Measurements from ENCODE around the gene FAF1.
A peak's percentile ranks its signal among the peaks of the same experiment; 100 is the strongest.

The FAF1 gene

DNA sequence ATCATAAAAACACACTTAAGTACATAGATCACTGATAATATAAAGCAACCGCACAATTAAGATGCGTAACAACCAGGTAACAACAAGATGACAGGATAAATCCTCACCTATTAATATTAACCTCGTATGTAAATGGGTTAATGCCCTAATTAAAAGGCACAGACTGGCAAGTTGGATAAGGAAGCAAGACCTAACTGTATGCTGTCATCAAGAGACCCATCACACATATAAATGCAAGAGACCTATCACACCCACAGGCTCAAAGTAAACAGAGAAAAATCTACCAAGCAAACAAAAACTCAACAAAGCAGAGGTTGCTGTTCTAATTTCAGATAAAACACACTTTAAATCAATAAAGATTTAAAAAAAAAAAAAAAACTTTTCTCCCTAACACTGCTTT lies 151.8 kb downstream of the FAF1 start:
- no peak for TF ChIP-seq CTCF (IDR thresholded peaks at IDR 0.05)
- no peaks in the 10 kb centered on the region for H3K4me1 Mint-ChIP-seq
- H3K9me3 Mint-ChIP-seq: peaks cover 43% of the 10 kb centered on the region
- H3K27ac Mint-ChIP-seq: no peak overlapping the region
- no peak overlapping the region for H3K4me3 Mint-ChIP-seq
- no peak for DNase-seq
- peaks cover 40% of the 10 kb centered on the region for H3K36me3 Mint-ChIP-seq (ENCODE audit: low read depth)
- no peaks in the 10 kb centered on the region for H3K27me3 Mint-ChIP-seq (ENCODE audit: low read depth, poor library complexity)

DNA sequence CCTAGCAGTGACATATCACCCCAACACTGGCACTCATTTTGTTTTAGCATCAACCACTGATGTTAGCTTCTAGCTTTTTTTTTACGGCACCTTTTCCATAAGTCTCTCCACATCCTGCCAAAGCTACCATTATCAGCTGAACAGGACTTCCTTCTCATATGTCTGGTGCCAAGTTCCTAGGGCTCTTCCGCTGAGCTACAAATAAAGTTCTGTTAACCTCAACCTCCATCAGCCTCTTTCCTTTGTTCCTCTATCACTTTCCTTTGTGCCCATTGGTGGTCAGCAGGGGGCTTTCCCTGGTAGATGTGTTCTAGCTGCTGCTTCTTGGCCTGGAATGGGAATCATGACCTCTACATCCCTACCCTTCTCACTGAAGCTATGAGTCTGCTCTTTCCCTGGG lies 163.8 kb downstream of the FAF1 start:
- Mint-ChIP-seq H3K27ac (peak overlapping the region; percentile 19), H3K4me1 (no peaks in the 10 kb centered on the region), H3K4me3 (no peak overlapping the region), H3K9me3 (no peaks in the 10 kb centered on the region), H3K27me3 (ENCODE audit: low read depth, poor library complexity) (no peaks in the 10 kb centered on the region), H3K36me3 (ENCODE audit: low read depth) (no peaks in the 10 kb centered on the region)
- TF ChIP-seq CTCF (IDR thresholded peaks at IDR 0.05): no peak
- DNase-seq: no peak

DNA sequence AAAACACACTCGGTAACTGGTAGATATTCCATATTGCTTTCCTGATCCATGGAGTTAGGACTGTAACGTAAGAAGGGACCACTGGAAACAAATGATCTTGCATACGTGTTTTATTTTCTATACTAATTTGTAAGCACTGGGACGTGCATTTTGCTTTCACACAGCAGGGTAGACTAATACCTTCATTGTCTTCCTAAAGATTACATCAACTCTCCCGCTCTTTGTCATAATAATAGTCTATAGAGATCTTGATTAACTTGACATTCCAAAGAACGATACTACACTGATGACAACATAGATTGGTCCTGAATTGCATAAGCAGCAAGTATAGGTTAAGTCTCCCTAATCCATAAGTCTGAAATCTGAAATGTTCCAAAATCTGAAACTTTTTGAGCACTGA lies 166.5 kb downstream of the FAF1 start:
- no peak overlapping the region for H3K27ac Mint-ChIP-seq

GRCh38 chr1:50787266-50787665 lies 172.8 kb downstream of the FAF1 start:
- no peak overlapping the region for H3K27ac Mint-ChIP-seq
- no peak overlapping the region for H3K4me3 Mint-ChIP-seq
- no peaks in the 10 kb centered on the region for H3K27me3 Mint-ChIP-seq (ENCODE audit: low read depth, poor library complexity)
- H3K9me3 Mint-ChIP-seq: no peaks in the 10 kb centered on the region
- no peaks in the 10 kb centered on the region for H3K4me1 Mint-ChIP-seq
- H3K36me3 Mint-ChIP-seq (ENCODE audit: low read depth): peaks cover 38% of the 10 kb centered on the region
- no peak for DNase-seq
- TF ChIP-seq CTCF (IDR thresholded peaks at IDR 0.05): no peak

More for the DNA sequence above, 166.5 kb downstream of the FAF1 start:
- Mint-ChIP-seq H3K36me3 (ENCODE audit: low read depth) (no peaks in the 10 kb centered on the region), H3K27me3 (ENCODE audit: low read depth, poor library complexity) (no peaks in the 10 kb centered on the region), H3K4me1 (no peaks in the 10 kb centered on the region), H3K4me3 (no peak overlapping the region), H3K9me3 (no peaks in the 10 kb centered on the region)
- no peak for DNase-seq
- no peak for TF ChIP-seq CTCF (IDR thresholded peaks at IDR 0.05)

GRCh38 chr1:50783286-50783685 lies 176.8 kb downstream of the FAF1 start:
- no peak overlapping the region for H3K4me3 Mint-ChIP-seq
- no peak for TF ChIP-seq CTCF (IDR thresholded peaks at IDR 0.05)
- no peaks in the 10 kb centered on the region for H3K4me1 Mint-ChIP-seq

DNA sequence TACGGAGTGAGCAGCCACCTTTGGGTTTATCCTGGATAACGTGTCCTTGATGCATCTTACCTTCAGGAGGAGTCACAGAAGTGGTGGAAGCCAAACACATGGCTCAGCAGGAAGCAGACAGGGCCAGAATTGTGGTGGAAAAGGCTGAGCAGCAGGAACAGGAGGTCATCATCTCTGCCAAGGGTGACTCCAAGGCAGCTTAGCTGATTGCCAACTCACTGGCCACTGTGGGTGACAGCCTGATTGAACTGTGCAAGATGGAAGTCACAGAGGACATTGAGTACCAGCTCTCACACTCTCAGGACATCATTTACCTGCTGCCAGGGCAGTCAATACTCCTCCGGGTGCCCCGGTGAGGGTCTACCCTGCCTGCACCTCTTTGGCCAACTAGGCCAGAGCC lies 179.3 kb downstream of the FAF1 start:
- peaks cover 32% of the 10 kb centered on the region for H3K36me3 Mint-ChIP-seq (ENCODE audit: low read depth)

More at GRCh38 chr1:50783286-50783685, 176.8 kb downstream of the FAF1 start:
- Mint-ChIP-seq H3K36me3 (ENCODE audit: low read depth) (peaks cover 43% of the 10 kb centered on the region), H3K27me3 (ENCODE audit: low read depth, poor library complexity) (no peaks in the 10 kb centered on the region), H3K27ac (peak overlapping the region; percentile 23), H3K9me3 (no peaks in the 10 kb centered on the region)
- no peak for DNase-seq

More for the DNA sequence above, 179.3 kb downstream of the FAF1 start:
- no peaks in the 10 kb centered on the region for H3K9me3 Mint-ChIP-seq
- peak overlapping the region; percentile 43 for H3K27ac Mint-ChIP-seq
- no peak for TF ChIP-seq CTCF (IDR thresholded peaks at IDR 0.05)
- no peak for DNase-seq
- no peaks in the 10 kb centered on the region for H3K27me3 Mint-ChIP-seq (ENCODE audit: low read depth, poor library complexity)
- no peak overlapping the region for H3K4me3 Mint-ChIP-seq
- no peaks in the 10 kb centered on the region for H3K4me1 Mint-ChIP-seq
